Measurements from ENCODE around the gene CLDN2.
"Not testable (repeated sequence)": the region's sequence is repeated elsewhere in the genome, so short reads cannot be mapped to it uniquely, and the experiment has no call there.

Gene CLDN2

GRCh38 chrX:106919932-106920452 is at the start of gene CLDN2:
Gene CLDN2, plus strand, starts transcription at chrX:106920402. Its CDS starts 7,827 bp downstream, at chrX:106928229.
- no peak for DNase-seq (ENCODE audit: low read depth)
- TF ChIP-seq, protein P1, sequence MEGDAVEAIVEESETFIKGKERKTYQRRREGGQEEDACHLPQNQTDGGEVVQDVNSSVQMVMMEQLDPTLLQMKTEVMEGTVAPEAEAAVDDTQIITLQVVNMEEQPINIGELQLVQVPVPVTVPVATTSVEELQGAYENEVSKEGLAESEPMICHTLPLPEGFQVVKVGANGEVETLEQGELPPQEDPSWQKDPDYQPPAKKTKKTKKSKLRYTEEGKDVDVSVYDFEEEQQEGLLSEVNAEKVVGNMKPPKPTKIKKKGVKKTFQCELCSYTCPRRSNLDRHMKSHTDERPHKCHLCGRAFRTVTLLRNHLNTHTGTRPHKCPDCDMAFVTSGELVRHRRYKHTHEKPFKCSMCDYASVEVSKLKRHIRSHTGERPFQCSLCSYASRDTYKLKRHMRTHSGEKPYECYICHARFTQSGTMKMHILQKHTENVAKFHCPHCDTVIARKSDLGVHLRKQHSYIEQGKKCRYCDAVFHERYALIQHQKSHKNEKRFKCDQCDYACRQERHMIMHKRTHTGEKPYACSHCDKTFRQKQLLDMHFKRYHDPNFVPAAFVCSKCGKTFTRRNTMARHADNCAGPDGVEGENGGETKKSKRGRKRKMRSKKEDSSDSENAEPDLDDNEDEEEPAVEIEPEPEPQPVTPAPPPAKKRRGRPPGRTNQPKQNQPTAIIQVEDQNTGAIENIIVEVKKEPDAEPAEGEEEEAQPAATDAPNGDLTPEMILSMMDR (conservative IDR thresholded peaks at IDR 0.05; ENCODE audit: low read length) = no peak
- H3K4me3 ChIP-seq (ENCODE audit: low read length) = no peak within 1 kb of the TSS

GRCh38 chrX:106872796-106873195 is 47.4 kb upstream of the CLDN2 start:
- not testable (repeated sequence) for DNase-seq (ENCODE audit: low read depth)

DNA sequence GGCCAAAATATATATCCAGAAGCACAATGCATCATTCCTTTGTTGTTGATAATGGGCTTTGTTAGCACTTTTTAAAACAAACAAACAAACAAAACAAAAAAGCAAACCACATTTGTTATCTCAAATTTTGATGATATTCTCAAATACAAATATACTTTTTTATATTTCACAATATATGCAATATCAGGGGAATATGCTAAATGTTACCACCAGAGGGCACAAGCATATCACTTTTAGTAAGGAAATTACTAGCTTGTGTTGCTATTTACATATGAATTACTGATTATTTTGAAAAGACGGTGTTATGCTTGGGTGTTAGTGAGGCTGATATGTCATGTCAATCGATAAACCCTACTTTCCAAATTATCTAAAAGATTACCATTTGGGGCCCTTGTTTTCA is 46.1 kb upstream of the CLDN2 start:
- H3K4me3 ChIP-seq (ENCODE audit: low read length) = no peak overlapping the region
- DNase-seq (ENCODE audit: low read depth) = peak; percentile 24
- TF ChIP-seq, protein P1 (conservative IDR thresholded peaks at IDR 0.05; ENCODE audit: low read length) = peak; percentile 58

More at GRCh38 chrX:106872796-106873195, 47.4 kb upstream of the CLDN2 start:
- not testable (repeated sequence) for H3K4me3 ChIP-seq (ENCODE audit: low read length)

- H3K4me3 ChIP-seq (ENCODE audit: low read length) = no peak overlapping the region
- peak; percentile 44 for DNase-seq (ENCODE audit: low read depth)
- TF ChIP-seq, protein P1 (conservative IDR thresholded peaks at IDR 0.05; ENCODE audit: low read length) = no peak
Observed at GRCh38 chrX:106875151-106875550, 45.1 kb upstream of the CLDN2 start.

- DNase-seq (ENCODE audit: low read depth) = no peak
- TF ChIP-seq, protein P1 (conservative IDR thresholded peaks at IDR 0.05; ENCODE audit: low read length) = no peak
Observed at GRCh38 chrX:106889468-106889867, 30.7 kb upstream of the CLDN2 start.

GRCh38 chrX:106891762-106892460 is 28.3 kb upstream of the CLDN2 start:
- no peak overlapping the region for H3K4me3 ChIP-seq (ENCODE audit: low read length)
- DNase-seq (ENCODE audit: low read depth) = no peak
- TF ChIP-seq, protein P1 (conservative IDR thresholded peaks at IDR 0.05; ENCODE audit: low read length) = no peak

More at GRCh38 chrX:106889468-106889867, 30.7 kb upstream of the CLDN2 start:
- no peak overlapping the region for H3K4me3 ChIP-seq (ENCODE audit: low read length)

GRCh38 chrX:106894392-106894909 is 25.8 kb upstream of the CLDN2 start:
- peak; percentile 70 for DNase-seq (ENCODE audit: low read depth)
- TF ChIP-seq, protein P1 (conservative IDR thresholded peaks at IDR 0.05; ENCODE audit: low read length) = peak; percentile 80
- H3K4me3 ChIP-seq (ENCODE audit: low read length) = no peak overlapping the region

All from AG10803 (cell line).